HL-60 (cell line): ENCODE data around the gene TAT.

Source experiments
- DNase-seq, 2 experiments: peaks; one replicate each; pipeline ENCODE4 v3.0.0-alpha.2; 2010 to 2020; ENCODE audit warnings: low read depth in 1 of 2, low spot score in 1 of 2
- H3K27ac ChIP-seq: fragments of 250-450 bp; sonication (Bioruptor Pico); replicated peaks from 2 replicates; pipeline ENCODE4 v1.5.1; 2020; ENCODE audit warnings: mild to moderate bottlenecking, moderate library complexity
- H3K27me3 ChIP-seq: fragments of 250-450 bp; sonication (Bioruptor Pico); 2 replicates; pipeline ENCODE4 v1.5.1; 2021; ENCODE audit warnings: mild to moderate bottlenecking, moderate library complexity; ENCODE audit not compliant: insufficient read depth, poor library complexity, severe bottlenecking
- H3K4me3 ChIP-seq: replicated peaks from 2 replicates; pipeline ENCODE4 v1.5.1; 2011; ENCODE audit warnings: mild to moderate bottlenecking, control low read depth, low read length; ENCODE audit not compliant: insufficient read depth
- GABPA ChIP-seq: IDR thresholded peaks from 2 replicates; pipeline ENCODE4 v1.6.1; 2012; ENCODE audit warnings: low read depth
- POLR2AphosphoS5 ChIP-seq: IDR thresholded peaks from 2 replicates; pipeline ENCODE4 v1.6.1; 2012; ENCODE audit warnings: low read depth
- SPI1 ChIP-seq: IDR thresholded peaks from 2 replicates; pipeline ENCODE4 v1.6.1; 2012; ENCODE audit warnings: low read depth, mild to moderate bottlenecking, borderline replicate concordance
- TF ChIP-seq, protein P1 (sequence below): IDR thresholded peaks from 2 replicates; pipeline ENCODE4 v1.6.1; 2012; ENCODE audit warnings: low read depth; ENCODE audit not compliant: insufficient replicate concordance
- TF ChIP-seq, protein P2 (sequence below): IDR thresholded peaks from one replicate; pipeline ENCODE4 v1.5.1; 2011; ENCODE audit warnings: low read length, control low read depth, inconsistent platforms; ENCODE audit not compliant: insufficient read depth

The TAT gene

DNA sequence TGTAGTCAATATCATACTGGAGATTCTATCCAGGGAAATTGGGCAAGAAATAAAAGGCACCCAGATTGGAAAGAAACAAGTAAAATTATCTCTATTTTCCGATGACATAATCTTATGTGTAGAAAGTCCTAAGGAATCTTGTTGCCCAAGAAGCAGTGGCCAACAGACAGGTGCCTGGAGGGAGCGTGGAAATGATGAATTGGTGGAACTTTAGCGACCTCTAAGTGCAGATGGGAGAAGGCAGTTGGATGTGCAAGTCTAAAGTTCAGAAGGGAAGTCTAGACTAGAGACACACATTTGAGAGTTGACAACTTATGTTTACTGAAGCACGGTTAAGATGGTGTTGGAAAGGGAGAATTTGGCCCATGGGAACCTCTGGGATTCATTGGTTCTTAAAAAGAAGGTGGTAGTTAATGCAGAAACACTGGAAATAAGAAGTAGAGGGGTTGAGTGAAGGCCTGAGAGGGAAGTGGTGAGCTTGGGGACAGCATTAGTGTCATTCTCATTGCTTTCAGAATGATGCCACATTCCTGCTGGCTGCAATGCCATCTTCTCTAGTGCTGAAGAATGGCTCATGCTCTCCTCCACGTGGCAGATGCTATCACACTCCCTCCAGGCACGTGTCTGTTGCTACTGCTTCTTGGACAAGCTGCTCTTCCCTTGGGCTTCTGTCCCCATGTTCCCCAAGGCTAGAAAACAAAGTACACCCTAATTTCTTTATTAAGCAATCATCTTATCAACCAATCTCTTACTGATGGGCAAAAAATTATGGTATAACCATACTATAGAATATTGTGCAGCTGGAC is 24.0 kb downstream of the TAT start:
- no peak for DNase-seq
- TF ChIP-seq POLR2AphosphoS5 (no peak), GABPA (no peak), SPI1 (no peak)
- TF ChIP-seq, protein P1, sequence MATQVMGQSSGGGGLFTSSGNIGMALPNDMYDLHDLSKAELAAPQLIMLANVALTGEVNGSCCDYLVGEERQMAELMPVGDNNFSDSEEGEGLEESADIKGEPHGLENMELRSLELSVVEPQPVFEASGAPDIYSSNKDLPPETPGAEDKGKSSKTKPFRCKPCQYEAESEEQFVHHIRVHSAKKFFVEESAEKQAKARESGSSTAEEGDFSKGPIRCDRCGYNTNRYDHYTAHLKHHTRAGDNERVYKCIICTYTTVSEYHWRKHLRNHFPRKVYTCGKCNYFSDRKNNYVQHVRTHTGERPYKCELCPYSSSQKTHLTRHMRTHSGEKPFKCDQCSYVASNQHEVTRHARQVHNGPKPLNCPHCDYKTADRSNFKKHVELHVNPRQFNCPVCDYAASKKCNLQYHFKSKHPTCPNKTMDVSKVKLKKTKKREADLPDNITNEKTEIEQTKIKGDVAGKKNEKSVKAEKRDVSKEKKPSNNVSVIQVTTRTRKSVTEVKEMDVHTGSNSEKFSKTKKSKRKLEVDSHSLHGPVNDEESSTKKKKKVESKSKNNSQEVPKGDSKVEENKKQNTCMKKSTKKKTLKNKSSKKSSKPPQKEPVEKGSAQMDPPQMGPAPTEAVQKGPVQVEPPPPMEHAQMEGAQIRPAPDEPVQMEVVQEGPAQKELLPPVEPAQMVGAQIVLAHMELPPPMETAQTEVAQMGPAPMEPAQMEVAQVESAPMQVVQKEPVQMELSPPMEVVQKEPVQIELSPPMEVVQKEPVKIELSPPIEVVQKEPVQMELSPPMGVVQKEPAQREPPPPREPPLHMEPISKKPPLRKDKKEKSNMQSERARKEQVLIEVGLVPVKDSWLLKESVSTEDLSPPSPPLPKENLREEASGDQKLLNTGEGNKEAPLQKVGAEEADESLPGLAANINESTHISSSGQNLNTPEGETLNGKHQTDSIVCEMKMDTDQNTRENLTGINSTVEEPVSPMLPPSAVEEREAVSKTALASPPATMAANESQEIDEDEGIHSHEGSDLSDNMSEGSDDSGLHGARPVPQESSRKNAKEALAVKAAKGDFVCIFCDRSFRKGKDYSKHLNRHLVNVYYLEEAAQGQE: no peak
- TF ChIP-seq, protein P2, sequence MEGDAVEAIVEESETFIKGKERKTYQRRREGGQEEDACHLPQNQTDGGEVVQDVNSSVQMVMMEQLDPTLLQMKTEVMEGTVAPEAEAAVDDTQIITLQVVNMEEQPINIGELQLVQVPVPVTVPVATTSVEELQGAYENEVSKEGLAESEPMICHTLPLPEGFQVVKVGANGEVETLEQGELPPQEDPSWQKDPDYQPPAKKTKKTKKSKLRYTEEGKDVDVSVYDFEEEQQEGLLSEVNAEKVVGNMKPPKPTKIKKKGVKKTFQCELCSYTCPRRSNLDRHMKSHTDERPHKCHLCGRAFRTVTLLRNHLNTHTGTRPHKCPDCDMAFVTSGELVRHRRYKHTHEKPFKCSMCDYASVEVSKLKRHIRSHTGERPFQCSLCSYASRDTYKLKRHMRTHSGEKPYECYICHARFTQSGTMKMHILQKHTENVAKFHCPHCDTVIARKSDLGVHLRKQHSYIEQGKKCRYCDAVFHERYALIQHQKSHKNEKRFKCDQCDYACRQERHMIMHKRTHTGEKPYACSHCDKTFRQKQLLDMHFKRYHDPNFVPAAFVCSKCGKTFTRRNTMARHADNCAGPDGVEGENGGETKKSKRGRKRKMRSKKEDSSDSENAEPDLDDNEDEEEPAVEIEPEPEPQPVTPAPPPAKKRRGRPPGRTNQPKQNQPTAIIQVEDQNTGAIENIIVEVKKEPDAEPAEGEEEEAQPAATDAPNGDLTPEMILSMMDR: no peak
- Histone ChIP-seq H3K4me3 (no peak overlapping the region), H3K27ac (no peak overlapping the region), H3K27me3 (no peaks in the 10 kb centered on the region)

DNA sequence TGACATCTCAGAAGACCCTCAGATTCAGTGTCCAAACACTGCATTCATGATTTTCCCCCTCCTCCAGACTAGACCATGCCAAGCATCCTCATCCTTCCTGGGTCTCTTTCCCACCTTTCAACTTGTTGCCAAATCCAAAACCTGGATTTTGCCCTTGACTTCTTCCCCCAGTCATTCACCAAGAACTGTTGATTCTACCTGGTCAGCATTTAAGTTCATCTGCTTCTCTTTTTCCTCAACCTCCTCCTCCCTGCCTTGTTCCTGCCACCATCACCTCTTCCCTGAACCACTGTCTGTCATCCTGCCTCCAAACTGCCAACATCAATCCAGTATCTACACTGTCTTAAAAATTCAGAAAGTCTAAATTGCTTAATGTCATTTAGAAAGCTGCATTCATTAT is 29.7 kb downstream of the TAT start:
- no peak for DNase-seq
- Histone ChIP-seq H3K27me3 (no peaks in the 10 kb centered on the region), H3K4me3 (no peak overlapping the region), H3K27ac (no peak overlapping the region)
- TF ChIP-seq, protein P2: no peak
- TF ChIP-seq SPI1 (no peak), POLR2AphosphoS5 (no peak), GABPA (no peak)
- TF ChIP-seq, protein P1: no peak

DNA sequence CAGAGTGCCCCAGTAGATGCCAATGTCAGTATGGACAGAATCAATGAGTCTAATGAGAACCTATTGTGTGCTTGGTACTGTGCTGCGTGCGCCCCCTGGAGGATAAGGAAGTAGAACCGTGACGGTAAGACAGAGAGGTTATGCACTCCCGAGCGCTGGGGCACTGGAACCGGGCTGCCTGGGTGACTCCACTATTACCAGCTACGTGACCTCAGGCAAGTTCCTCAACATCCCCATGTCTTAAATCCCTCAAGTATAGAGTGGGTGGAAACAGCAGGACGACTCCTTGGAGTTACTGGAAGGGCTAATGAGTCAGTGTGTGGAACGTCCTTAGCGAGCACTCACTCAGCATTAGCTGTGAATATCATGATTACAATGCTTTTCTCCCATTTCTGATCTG is 34.5 kb downstream of the TAT start:
- Histone ChIP-seq H3K4me3 (no peak overlapping the region), H3K27me3 (peaks cover 3% of the 10 kb centered on the region)
- peak in 1 of 2 experiments; percentile 62 for DNase-seq

More for the DNA sequence above, 34.5 kb downstream of the TAT start:
- TF ChIP-seq, protein P2: peak; percentile 43
- no peak for TF ChIP-seq SPI1
- no peak for TF ChIP-seq POLR2AphosphoS5
- no peak for TF ChIP-seq GABPA
- TF ChIP-seq, protein P1: no peak
- H3K27ac ChIP-seq: no peak overlapping the region
